ENCODE results near the gene MMRN2.
"Not testable (repeated sequence)": the region's sequence is repeated elsewhere in the genome, so short reads cannot be mapped to it uniquely, and the experiment has no call there.

- TF ChIP-seq POLR2A, CTCF (IDR thresholded peaks at IDR 0.05): not testable (repeated sequence)
Observed at GRCh38 chr10:86999802-87000403, 42.5 kb upstream of the MMRN2 start.
